ENCODE measurements around the gene RASD2.

DNA sequence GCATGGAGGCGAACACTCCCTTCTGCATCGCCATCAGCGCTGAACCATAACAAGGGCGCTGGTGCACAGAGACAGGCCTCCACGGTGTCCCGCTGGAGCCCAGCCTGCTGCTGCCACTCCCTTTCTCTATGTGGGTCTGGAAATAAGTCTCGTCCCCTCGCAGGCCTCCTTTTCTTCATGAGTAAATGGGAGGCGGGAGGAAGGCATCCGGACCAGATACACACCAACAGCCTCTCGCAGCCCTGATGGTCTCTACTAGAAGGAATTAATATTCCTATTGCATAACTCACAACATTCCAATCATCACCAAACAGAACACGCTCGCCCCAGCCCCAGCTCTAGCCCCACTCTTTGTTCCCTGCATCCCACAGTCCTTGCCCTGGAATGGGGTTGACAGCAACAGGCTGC, 14.9 kb downstream of the RASD2 start:
- TF ChIP-seq, protein P1, sequence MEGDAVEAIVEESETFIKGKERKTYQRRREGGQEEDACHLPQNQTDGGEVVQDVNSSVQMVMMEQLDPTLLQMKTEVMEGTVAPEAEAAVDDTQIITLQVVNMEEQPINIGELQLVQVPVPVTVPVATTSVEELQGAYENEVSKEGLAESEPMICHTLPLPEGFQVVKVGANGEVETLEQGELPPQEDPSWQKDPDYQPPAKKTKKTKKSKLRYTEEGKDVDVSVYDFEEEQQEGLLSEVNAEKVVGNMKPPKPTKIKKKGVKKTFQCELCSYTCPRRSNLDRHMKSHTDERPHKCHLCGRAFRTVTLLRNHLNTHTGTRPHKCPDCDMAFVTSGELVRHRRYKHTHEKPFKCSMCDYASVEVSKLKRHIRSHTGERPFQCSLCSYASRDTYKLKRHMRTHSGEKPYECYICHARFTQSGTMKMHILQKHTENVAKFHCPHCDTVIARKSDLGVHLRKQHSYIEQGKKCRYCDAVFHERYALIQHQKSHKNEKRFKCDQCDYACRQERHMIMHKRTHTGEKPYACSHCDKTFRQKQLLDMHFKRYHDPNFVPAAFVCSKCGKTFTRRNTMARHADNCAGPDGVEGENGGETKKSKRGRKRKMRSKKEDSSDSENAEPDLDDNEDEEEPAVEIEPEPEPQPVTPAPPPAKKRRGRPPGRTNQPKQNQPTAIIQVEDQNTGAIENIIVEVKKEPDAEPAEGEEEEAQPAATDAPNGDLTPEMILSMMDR (IDR thresholded peaks at IDR 0.05), result no peak
- TF ChIP-seq POLR2A (IDR thresholded peaks at IDR 0.05), result no peak

Measured in esophagus squamous epithelium (tissue), 4 donors.